H1 (cell line): ENCODE measurements around the gene REEP2. TPM values are rescaled to one million over a fixed set of nuclear protein-coding genes. Genes with fewer than 3 reads are reported as not detected.

Experiments
- CTCF ChIA-PET: fragments of 300-600 bp; sonication (Branson Sonifier 250); formaldehyde crosslinking; loops from one replicate; lab custom pipeline; 2021; ENCODE audit not compliant: partially characterized antibody; lab: Charles Lee
- POLR2A ChIA-PET: fragments of 300-600 bp; sonication (Branson Sonifier 250); formaldehyde crosslinking; loops from one replicate; lab custom pipeline; 2021; ENCODE audit warnings: inconsistent platforms; ENCODE audit not compliant: partially characterized antibody; lab: Charles Lee
- DNase-seq, 2 experiments: peaks; one replicate each; pipeline versions ENCODE4 v3.0.0 to v3.0.0-alpha.2; 2010 to 2022; ENCODE audit warnings: low spot score in 2 of 2, low read depth in 1 of 2, mixed read lengths in 1 of 2
- FAIRE-seq: peaks from 2 replicates; lab custom pipeline; 2011; peaks lifted over from hg19 to GRCh38; lab: Jason Lieb, UNC
- H2AFZ ChIP-seq: 2 replicates; pipeline ENCODE4 v1.8.1; 2012; ENCODE audit warnings: low read length, inconsistent platforms
- H2AK5ac ChIP-seq: 2 replicates; pipeline ENCODE4 v1.6.1; 2013; ENCODE audit warnings: low read depth, low read length
- H2BK120ac ChIP-seq: replicated peaks from 2 replicates; pipeline ENCODE3; 2013; ENCODE audit warnings: low read depth, low read length, inconsistent platforms
- H2BK12ac ChIP-seq: 2 replicates; pipeline ENCODE4 v1.6.1; 2013; ENCODE audit warnings: low read depth, low read length
- H2BK15ac ChIP-seq: 2 replicates; pipeline ENCODE4 v1.6.1; 2013; ENCODE audit warnings: low read length
- H2BK20ac ChIP-seq: 2 replicates; pipeline ENCODE4 v1.6.1; 2013; ENCODE audit warnings: low read length
- H2BK5ac ChIP-seq: 2 replicates; pipeline ENCODE4 v1.6.1; 2013; ENCODE audit warnings: low read depth, low read length
- H3K14ac ChIP-seq: 2 replicates; pipeline ENCODE4 v1.6.1; 2013; ENCODE audit warnings: inconsistent platforms; ENCODE audit not compliant: insufficient read length
- H3K18ac ChIP-seq: 2 replicates; pipeline ENCODE4 v1.6.1; 2013; ENCODE audit warnings: low read length; ENCODE audit errors: extremely low read depth
- H3K23ac ChIP-seq: 2 replicates; pipeline ENCODE4 v1.6.1; 2013; ENCODE audit warnings: inconsistent platforms; ENCODE audit not compliant: insufficient read length
- H3K23me2 ChIP-seq: 2 replicates; pipeline ENCODE4 v1.6.1; 2013; ENCODE audit warnings: low read depth, low read length
- H3K27ac ChIP-seq: 2 replicates; pipeline ENCODE4 v1.6.1; 2011; ENCODE audit warnings: low read depth, low read length, inconsistent platforms
- H3K27me3 ChIP-seq, 4 experiments: replicated peaks in 1 of 4; 1 replicate in 1 of 4; 2 replicates in 3 of 4; pipeline versions ENCODE4 v1.6.1 to v1.8.1; 2011 to 2013; ENCODE audit warnings: low read length in 3 of 4, mild to moderate bottlenecking in 3 of 4, inconsistent platforms in 2 of 4, mixed read lengths in 2 of 4, moderate library complexity in 1 of 4; ENCODE audit not compliant: control insufficient read depth in 3 of 4, insufficient read depth in 3 of 4; ENCODE audit errors: extremely low read depth in 1 of 4
- H3K36me3 ChIP-seq, 4 experiments: 2 replicates each; pipeline versions ENCODE4 v1.6.1 to v1.8.1; 2011 to 2013; ENCODE audit warnings: mild to moderate bottlenecking in 4 of 4, low read length in 3 of 4, moderate library complexity in 2 of 4, control low read depth in 1 of 4, inconsistent platforms in 1 of 4; ENCODE audit not compliant: insufficient read depth in 4 of 4, control insufficient read depth in 2 of 4
- H3K4ac ChIP-seq: replicated peaks from 2 replicates; pipeline ENCODE3; 2013; ENCODE audit warnings: low read length, low read depth, mixed read lengths, inconsistent platforms; ENCODE audit not compliant: insufficient read length
- H3K4me1 ChIP-seq, 4 experiments: replicated peaks in 1 of 4; 1 replicate in 1 of 4; 2 replicates in 3 of 4; pipeline versions ENCODE4 v1.6.1 to v1.8.1; 2011 to 2013; ENCODE audit warnings: low read length in 3 of 4, inconsistent platforms in 2 of 4, mixed read lengths in 1 of 4; ENCODE audit not compliant: insufficient read depth in 4 of 4, control insufficient read depth in 3 of 4
- H3K4me2 ChIP-seq, 2 experiments: 2 replicates each; pipeline versions ENCODE4 v1.6.1 to v1.8.1; 2011 to 2013; ENCODE audit warnings: low read depth in 2 of 2, low read length in 2 of 2, control low read depth in 1 of 2, inconsistent platforms in 1 of 2, mild to moderate bottlenecking in 1 of 2; ENCODE audit not compliant: insufficient read depth in 1 of 2
- H3K4me3 ChIP-seq, 4 experiments: fragments of 200-600, 300-600 bp in 1 of 4; sonication (generic), shearing (Covaris generic), sonication (Bioruptor Twin) in 1 of 4; 2 replicates each; pipeline versions ENCODE4 v1.5.1 to v1.8.1; 2011 to 2016; ENCODE audit warnings: low read length in 4 of 4, low read depth in 3 of 4, control low read depth in 2 of 4, inconsistent platforms in 2 of 4, mild to moderate bottlenecking in 2 of 4, mixed read lengths in 1 of 4, moderate library complexity in 1 of 4; ENCODE audit not compliant: insufficient read depth in 2 of 4; ENCODE audit errors: extremely low read depth in 1 of 4
- H3K56ac ChIP-seq: replicated peaks from 2 replicates; pipeline ENCODE3; 2013; ENCODE audit warnings: low read depth, mild to moderate bottlenecking, mixed read lengths, low read length, inconsistent platforms; ENCODE audit not compliant: insufficient read length
- H3K79me1 ChIP-seq: 2 replicates; pipeline ENCODE4 v1.6.1; 2013; ENCODE audit warnings: low read depth, low read length, control low read depth
- H3K79me2 ChIP-seq, 2 experiments: 2 replicates each; pipeline versions ENCODE4 v1.6.1 to v1.8.1; 2012 to 2013; ENCODE audit warnings: low read length in 2 of 2, mild to moderate bottlenecking in 2 of 2, inconsistent platforms in 1 of 2; ENCODE audit not compliant: insufficient read depth in 2 of 2, control insufficient read depth in 1 of 2
- H3K9ac ChIP-seq, 4 experiments: replicated peaks in 1 of 4; 1 replicate in 1 of 4; 2 replicates in 3 of 4; pipeline versions ENCODE4 v1.6.1 to v1.8.1; 2011 to 2013; ENCODE audit warnings: low read depth in 3 of 4, low read length in 3 of 4, control low read depth in 2 of 4, mild to moderate bottlenecking in 2 of 4, moderate library complexity in 2 of 4, inconsistent platforms in 1 of 4; ENCODE audit errors: extremely low read depth in 1 of 4
- H3K9me3 ChIP-seq, 2 experiments: 2 replicates each; pipeline versions ENCODE4 v1.6.1 to v1.8.1; 2012 to 2013; ENCODE audit warnings: mild to moderate bottlenecking in 2 of 2, moderate library complexity in 2 of 2, control low read depth in 1 of 2, inconsistent platforms in 1 of 2, low read depth in 1 of 2, low read length in 1 of 2, mixed read lengths in 1 of 2; ENCODE audit not compliant: insufficient read depth in 2 of 2
- H4K20me1 ChIP-seq, 2 experiments: replicated peaks in 1 of 2; 2 replicates each; pipeline versions ENCODE3 to v1.8.1; 2011 to 2013; ENCODE audit warnings: inconsistent platforms in 2 of 2, low read length in 2 of 2, mild to moderate bottlenecking in 1 of 2; ENCODE audit not compliant: insufficient read depth in 2 of 2, control insufficient read depth in 1 of 2
- H4K5ac ChIP-seq: 2 replicates; pipeline ENCODE4 v1.6.1; 2013; ENCODE audit warnings: low read length, low read depth, mixed read lengths, inconsistent platforms; ENCODE audit not compliant: insufficient read length
- H4K8ac ChIP-seq: 2 replicates; pipeline ENCODE4 v1.8.0; 2013; ENCODE audit warnings: mild to moderate bottlenecking, moderate library complexity, low read length, inconsistent platforms; ENCODE audit not compliant: insufficient read depth; ENCODE audit errors: extremely low read depth
- H4K91ac ChIP-seq: replicated peaks from 2 replicates; pipeline ENCODE3; 2013; ENCODE audit warnings: low read length, mixed read lengths, inconsistent platforms; ENCODE audit not compliant: insufficient read length
- EP300 ChIP-seq, 2 experiments: IDR thresholded peaks; 1 replicate in 1 of 2; 2 replicates in 1 of 2; pipeline ENCODE4 v1.6.1; 2011 to 2012; ENCODE audit warnings: low read depth in 2 of 2, low read length in 2 of 2, mild to moderate bottlenecking in 2 of 2, borderline replicate concordance in 1 of 2, inconsistent platforms in 1 of 2, moderate library complexity in 1 of 2
- GABPA ChIP-seq: IDR thresholded peaks from 2 replicates; pipeline ENCODE4 v1.6.1; 2011; ENCODE audit warnings: mild to moderate bottlenecking, low read length, moderate library complexity, borderline replicate concordance; ENCODE audit not compliant: insufficient read depth
- JUND ChIP-seq: IDR thresholded peaks from 2 replicates; pipeline ENCODE4 v1.6.1; 2011; ENCODE audit warnings: mild to moderate bottlenecking, improper control_type of control experiment, low read length
- KDM1A ChIP-seq: fragments of 200-600, 300-600 bp; sonication (generic); IDR thresholded peaks from 2 replicates; pipeline ENCODE4 v1.7.1; 2016; ENCODE audit warnings: mild to moderate bottlenecking, low read length, borderline replicate concordance
- NRF1 ChIP-seq: IDR thresholded peaks from 2 replicates; pipeline ENCODE4 v1.6.1; 2011; ENCODE audit warnings: mild to moderate bottlenecking, low read depth, low read length, improper control_type of control experiment
- POLR2A ChIP-seq, 2 experiments: IDR thresholded peaks; 1 replicate in 1 of 2; 2 replicates in 1 of 2; pipeline ENCODE4 v1.6.1; 2011; ENCODE audit warnings: low read depth in 2 of 2, low read length in 2 of 2, mild to moderate bottlenecking in 2 of 2; ENCODE audit errors: control extremely low read depth in 1 of 2
- RNF2 ChIP-seq: fragments of 200-900, 300-1000 bp; sonication (generic); IDR thresholded peaks from 2 replicates; pipeline ENCODE4 v1.7.1; 2016; ENCODE audit warnings: borderline replicate concordance, low read depth, mild to moderate bottlenecking, antibody characterized with exemption, low read length; ENCODE audit not compliant: poor library complexity, severe bottlenecking; ENCODE audit errors: missing control alignments
- SIN3A ChIP-seq, 2 experiments: IDR thresholded peaks in 1 of 2; conservative IDR thresholded peaks in 1 of 2; 2 replicates each; pipeline ENCODE4 v1.6.1; 2011 to 2012; ENCODE audit warnings: low read length in 2 of 2, improper control_type of control experiment in 1 of 2, low read depth in 1 of 2, mild to moderate bottlenecking in 1 of 2
- SIRT6 ChIP-seq: IDR thresholded peaks from one replicate; pipeline ENCODE4 v1.7.1; 2012; ENCODE audit warnings: low read length, inconsistent platforms
- SP1 ChIP-seq: IDR thresholded peaks from 2 replicates; pipeline ENCODE4 v1.6.1; 2011; ENCODE audit warnings: low read depth, low read length
- SRF ChIP-seq: IDR thresholded peaks from 2 replicates; pipeline ENCODE4 v1.6.1; 2011; ENCODE audit warnings: mild to moderate bottlenecking, low read depth, low read length, moderate library complexity
- WGBS, 2 experiments: shearing (Covaris generic) in 1 of 2; methylation state at CpG; one replicate each; pipeline versions ENCODE4 v1.1.6 to v1.1.7; 2013 to 2015; ENCODE audit warnings: low lambda C conversion rate in 2 of 2, mixed read lengths in 2 of 2, inconsistent platforms in 1 of 2, low coverage in 1 of 2, missing lambda C conversion rate in 1 of 2; ENCODE audit not compliant: insufficient replicate concordance in 2 of 2, insufficient coverage in 1 of 2, insufficient read length in 1 of 2; ENCODE audit errors: extremely low coverage in 1 of 2, missing lambda C conversion rate in 1 of 2; 5-methylcytosine and 5-hydroxymethylcytosine counted together
- polyA plus RNA-seq, 7 experiments: library from polyadenylated mRNA; depleted of rRNA in 3 of 7; stranded (reverse) in 5 of 7; unstranded in 2 of 7; fragments of >200 nt in 5 of 7; fragments of 200-250 nt in 2 of 7; gene quantifications; 1 replicate in 5 of 7; 2 replicates in 1 of 7; 4 replicates in 1 of 7; pipeline versions ENCODE4 v1.2.1 to v1.2.3, GENCODE V29; 2011 to 2013; ENCODE audit warnings: missing spikeins in 2 of 7, mixed read lengths in 2 of 7
- total RNA-seq: library from RNA; stranded (reverse); fragmentation: NEBNext Ultra II Directional; extraction: Animal tissue kit (Norgen Biotek cat#: 25700); gene quantifications from 2 replicates; pipeline ENCODE4 v1.2.1, GENCODE V29; 2021
- TF ChIP-seq, protein P1 (sequence below): IDR thresholded peaks from 2 replicates; pipeline ENCODE4 v1.6.1; 2011; ENCODE audit warnings: low read length, improper control_type of control experiment

The REEP2 gene
- total and polyA plus RNA-seq, 2 of the 8 experiments (the other 6 are each of a cell fraction or from before 2014, with no cell fraction given): 26.5 to 40.2 TPM

DNA sequence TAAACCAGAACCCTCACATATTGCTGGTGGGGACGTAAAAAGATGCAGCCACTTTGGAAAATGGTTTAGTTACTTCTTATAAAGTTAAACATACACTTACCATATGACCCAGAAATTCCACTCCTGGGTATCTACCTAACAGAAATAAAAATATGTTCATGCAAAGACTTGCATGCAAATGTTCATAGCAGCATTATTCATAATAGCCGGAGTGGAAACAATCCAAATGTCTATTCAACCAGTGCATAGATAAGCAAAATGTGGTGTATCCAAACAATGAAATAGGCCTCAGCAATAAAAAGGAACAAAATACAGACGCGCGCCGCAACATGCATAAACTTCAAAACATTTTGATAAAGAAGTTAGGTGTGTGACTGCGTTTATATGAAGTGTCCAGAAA, 38.1 kb downstream of the REEP2 start:
- 95% methylated on average over 7 of the region's 7 CpGs; no CpG with 5 or more reads in 1 of the 2 experiments for WGBS, 2 experiments
- TF ChIP-seq GABPA (no peak), SIN3A (conservative IDR thresholded peaks at IDR 0.05 in 1 of 2, IDR thresholded peaks at IDR 0.05 in 1 of 2; ENCODE audit: low read depth in 1 of 2, low read length in 2 of 2) (no peak), SIRT6 (no peak), SP1 (no peak), KDM1A (no peak), POLR2A (IDR thresholded peaks at IDR 0.05; ENCODE audit: control extremely low read depth in 1 of 2, low read depth in 2 of 2, low read length in 2 of 2) (no peak), EP300 (IDR thresholded peaks at IDR 0.05; ENCODE audit: borderline replicate concordance in 1 of 2, low read depth in 2 of 2, low read length in 2 of 2) (no peak), NRF1 (no peak), RNF2 (no peak), SRF (no peak), JUND (no peak)
- TF ChIP-seq, protein P1, sequence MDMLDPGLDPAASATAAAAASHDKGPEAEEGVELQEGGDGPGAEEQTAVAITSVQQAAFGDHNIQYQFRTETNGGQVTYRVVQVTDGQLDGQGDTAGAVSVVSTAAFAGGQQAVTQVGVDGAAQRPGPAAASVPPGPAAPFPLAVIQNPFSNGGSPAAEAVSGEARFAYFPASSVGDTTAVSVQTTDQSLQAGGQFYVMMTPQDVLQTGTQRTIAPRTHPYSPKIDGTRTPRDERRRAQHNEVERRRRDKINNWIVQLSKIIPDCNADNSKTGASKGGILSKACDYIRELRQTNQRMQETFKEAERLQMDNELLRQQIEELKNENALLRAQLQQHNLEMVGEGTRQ: no peak

More for the DNA sequence above, 38.1 kb downstream of the REEP2 start:
- Histone ChIP-seq H3K27ac (no peak overlapping the region), H4K8ac (no peak overlapping the region), H3K9me3 (no peaks in the 10 kb centered on the region), H3K4me3 (no peak overlapping the region), H2BK5ac (no peak overlapping the region), H3K9ac (no peak overlapping the region), H4K91ac (no peak overlapping the region), H3K79me2 (no peaks in the 10 kb centered on the region), H2AK5ac (no peak overlapping the region), H4K5ac (no peak overlapping the region), H3K4me2 (no peak overlapping the region), H3K79me1 (no peaks in the 10 kb centered on the region), H2BK120ac (no peak overlapping the region), H3K56ac (no peak overlapping the region), H3K14ac (no peak overlapping the region), H3K4me1 (peaks cover 0 to 2% (median 2%) of the 10 kb centered on the region in 4 experiments; a peak in 3 of 7 replicates), H2AFZ (no peak overlapping the region), H3K23ac (no peak overlapping the region), H3K18ac (no peak overlapping the region), H3K23me2 (no peaks in the 10 kb centered on the region; the same call in 1 of the 2 replicates), H2BK12ac (no peak overlapping the region), H3K27me3 (no peaks in the 10 kb centered on the region), H3K4ac (no peak overlapping the region), H3K36me3 (no peaks in the 10 kb centered on the region), H2BK15ac (no peak overlapping the region), H2BK20ac (no peak overlapping the region), H4K20me1 (peaks cover 0 to 1% of the 10 kb centered on the region in 2 experiments)
- DNase-seq (no peak), FAIRE-seq (no peak)
- POLR2A ChIA-PET: interaction anchor here (2.4 to 10.1 kb wide), 2 partner anchors 12 to 16 kb away, joined by 5 to 105 read pairs; partner anchors contain the start of gene EGR1
- CTCF ChIA-PET: interaction anchor here (0.7 to 2.0 kb wide), 2 partner anchors 10 to 11 kb away, joined by 4 to 6 read pairs; partner anchors contain the start of gene EGR1
